Measurements from ENCODE around the gene PRKN.

GRCh38 chr6:162203287-162203686, 524.3 kb downstream of the PRKN start:
- no peak for TF ChIP-seq CTCF (IDR thresholded peaks at IDR 0.05)
- no peak for TF ChIP-seq POLR2A (IDR thresholded peaks at IDR 0.05)
